GM12878 (cell line): ENCODE measurements around the gene KTN1. TPM values are rescaled to one million over a fixed set of nuclear protein-coding genes. Genes with fewer than 3 reads are reported as not detected.

Experiments used
- ATAC-seq: fragments of 200-7000 bp; cut with Tn5 transposase; 3 replicates; pipeline ENCODE4 v1.9.1; 2020; ENCODE audit warnings: mild to moderate bottlenecking, moderate library complexity
- BruUV-seq: library from RNA; stranded (reverse); fragments of 400-500 nt; replicated peaks from 2 replicates; lab custom pipeline; 2021; lab: Mats Ljungman, UMichigan
- CTCF ChIA-PET: fragments of 300-600 bp; sonication (Branson Sonifier 250); formaldehyde crosslinking; extraction: SDS; loops from one replicate; lab custom pipeline; 2021; ENCODE audit warnings: inconsistent platforms; lab: Yijun Ruan, JAX
- POLR2A ChIA-PET: fragments of 350-600 bp; formaldehyde crosslinking; extraction: SDS; loops from one replicate; lab custom pipeline; 2021; ENCODE audit warnings: inconsistent platforms; lab: Charles Lee
- RAD21 ChIA-PET: fragments of 300-600 bp; sonication (Branson Sonifier 250); formaldehyde crosslinking; loops from one replicate; lab custom pipeline; 2023; ENCODE audit warnings: antibody characterized with exemption; ENCODE audit not compliant: unreplicated experiment; lab: Charles Lee
- SMC1A ChIA-PET: fragments of 300-600 bp; sonication (Branson Sonifier 250); formaldehyde crosslinking; loops from one replicate; lab custom pipeline; 2023; ENCODE audit not compliant: unreplicated experiment, uncharacterized antibody; lab: Charles Lee
- DNase-seq: peaks from one replicate; pipeline ENCODE4 v3.0.0-alpha.2; 2011; ENCODE audit warnings: low read depth, low spot score
- FAIRE-seq: peaks from 3 replicates; lab custom pipeline; 2011; peaks lifted over from hg19 to GRCh38; lab: Jason Lieb, UNC
- H2AFZ ChIP-seq: 2 replicates; pipeline ENCODE4 v1.6.0; 2011; ENCODE audit warnings: low read depth, low read length, control low read depth; ENCODE audit not compliant: control insufficient read depth
- H3K27ac ChIP-seq: 2 replicates; pipeline ENCODE4 v1.5.1; 2011; ENCODE audit warnings: control low read depth; ENCODE audit not compliant: control insufficient read depth, insufficient read depth
- H3K27me3 ChIP-seq, 2 experiments: replicated peaks in 1 of 2; 2 replicates each; pipeline versions ENCODE4 v1.6.0 to v1.6.1; 2011; ENCODE audit warnings: low read length in 1 of 2; ENCODE audit not compliant: control insufficient read depth in 2 of 2, insufficient read depth in 2 of 2
- H3K36me3 ChIP-seq, 2 experiments: 2 replicates each; pipeline ENCODE4 v1.5.1; 2011; ENCODE audit warnings: low read length in 1 of 2; ENCODE audit not compliant: control insufficient read depth in 2 of 2, insufficient read depth in 2 of 2
- H3K4me1 ChIP-seq: 2 replicates; pipeline ENCODE4 v1.6.1; 2011; ENCODE audit warnings: mild to moderate bottlenecking, low read length, moderate library complexity, mixed read lengths; ENCODE audit not compliant: control insufficient read depth, insufficient read depth
- H3K4me2 ChIP-seq: 2 replicates; pipeline ENCODE4 v1.6.0; 2011; ENCODE audit warnings: control low read depth; ENCODE audit not compliant: control insufficient read depth, insufficient read depth
- H3K4me3 ChIP-seq: fragments of 200-600 bp; sonication (generic); 2 replicates; pipeline ENCODE4 v1.5.1; 2016
- H3K79me2 ChIP-seq: 2 replicates; pipeline ENCODE4 v1.6.0; 2011; ENCODE audit warnings: low read length; ENCODE audit not compliant: control insufficient read depth, insufficient read depth
- H3K9ac ChIP-seq: 2 replicates; pipeline ENCODE4 v1.8.0; 2011; ENCODE audit warnings: low read length, control low read depth, mixed read lengths; ENCODE audit not compliant: control insufficient read depth, insufficient read depth
- H3K9me3 ChIP-seq: replicated peaks from 3 replicates; pipeline ENCODE4 v1.5.1; 2011; ENCODE audit warnings: mild to moderate bottlenecking, low read length; ENCODE audit not compliant: control insufficient read depth, insufficient read depth
- H4K20me1 ChIP-seq: 2 replicates; pipeline ENCODE4 v1.6.0; 2011; ENCODE audit not compliant: control insufficient read depth, insufficient read depth
- ATF2 ChIP-seq: IDR thresholded peaks from 2 replicates; pipeline ENCODE4 v1.6.1; 2012; ENCODE audit warnings: low read length, inconsistent platforms
- ATF3 ChIP-seq: IDR thresholded peaks from 2 replicates; pipeline ENCODE4 v1.6.1; 2011; ENCODE audit warnings: low read depth, mild to moderate bottlenecking, low read length, moderate library complexity, borderline replicate concordance; ENCODE audit errors: extremely low read depth
- DPF2 ChIP-seq: fragments of 450-650 bp; IDR thresholded peaks from 2 replicates; pipeline ENCODE4 v1.6.1; 2017; ENCODE audit warnings: mild to moderate bottlenecking
- E2F8 ChIP-seq: fragments of 450-650 bp; IDR thresholded peaks from 2 replicates; pipeline ENCODE4 v1.6.1; 2018; ENCODE audit warnings: mild to moderate bottlenecking, low read depth, moderate library complexity; ENCODE audit not compliant: partially characterized antibody
- EP300 ChIP-seq, 2 experiments: fragments of 150-350 bp in 1 of 2; IDR thresholded peaks; 2 replicates each; pipeline ENCODE4 v1.6.1; 2011 to 2012; ENCODE audit warnings: low read depth in 2 of 2, low read length in 2 of 2, borderline replicate concordance in 1 of 2, improper control_type of control experiment in 1 of 2, inconsistent platforms in 1 of 2; ENCODE audit not compliant: control insufficient read depth in 1 of 2
- ETV6 ChIP-seq, 2 experiments: fragments of 450-650 bp in 1 of 2; IDR thresholded peaks in 1 of 2; conservative IDR thresholded peaks in 1 of 2; 2 replicates each; pipeline ENCODE4 v1.6.1; 2014; ENCODE audit warnings: antibody characterized with exemption in 1 of 2, borderline replicate concordance in 1 of 2, low read depth in 1 of 2, mild to moderate bottlenecking in 1 of 2, moderate library complexity in 1 of 2
- HDAC2 ChIP-seq: fragments of 200-600 bp; sonication (generic); IDR thresholded peaks from 2 replicates; pipeline ENCODE4 v1.6.1; 2017
- HSF1 ChIP-seq: fragments of 150-350 bp; IDR thresholded peaks from 2 replicates; pipeline ENCODE4 v1.6.1; 2014; ENCODE audit warnings: mild to moderate bottlenecking, low read depth, low read length
- NFIC ChIP-seq: IDR thresholded peaks from 2 replicates; pipeline ENCODE4 v1.6.1; 2012; ENCODE audit warnings: low read depth, mild to moderate bottlenecking, inconsistent platforms, low read length, moderate library complexity
- RFX5 ChIP-seq: IDR thresholded peaks from 2 replicates; pipeline ENCODE4 v1.6.1; 2011; ENCODE audit warnings: low read depth, low read length, improper control_type of control experiment
- SPI1 ChIP-seq: IDR thresholded peaks from 2 replicates; pipeline ENCODE4 v1.6.1; 2011; ENCODE audit warnings: low read depth, mild to moderate bottlenecking, low read length, moderate library complexity, borderline replicate concordance; ENCODE audit not compliant: insufficient read depth
- STAT1 ChIP-seq: fragments of 450-650 bp; conservative IDR thresholded peaks from 2 replicates; pipeline ENCODE4 v1.6.1; 2014; ENCODE audit warnings: antibody characterized with exemption, mild to moderate bottlenecking
- YBX1 ChIP-seq: fragments of 450-650 bp; IDR thresholded peaks from 2 replicates; pipeline ENCODE4 v1.6.1; 2016; ENCODE audit warnings: antibody characterized with exemption
- ZBED1 ChIP-seq: IDR thresholded peaks from 2 replicates; pipeline ENCODE4 v1.6.1; 2016; ENCODE audit warnings: borderline replicate concordance
- ZNF217 ChIP-seq: fragments of 450-650 bp; IDR thresholded peaks from 2 replicates; pipeline ENCODE4 v1.6.1; 2017; ENCODE audit warnings: antibody characterized with exemption, mild to moderate bottlenecking
- WGBS: methylation state at CpG from one replicate; pipeline ENCODE4 v1.1.6; 2016; ENCODE audit warnings: low lambda C conversion rate; ENCODE audit not compliant: insufficient replicate concordance, insufficient coverage; ENCODE audit errors: missing lambda C conversion rate; 5-methylcytosine and 5-hydroxymethylcytosine counted together
- in situ Hi-C: fragments of 300-500 bp; cut with MboI; formaldehyde crosslinking; loops from 9 replicates; pipeline ENCODE4 v1.14.3; 2018; ENCODE audit warnings: mixed read lengths
- intact Hi-C: fragments of 100-400 bp; cut with micrococcal nuclease; formaldehyde crosslinking; loops from one replicate; pipeline ENCODE4 v1.14.2; 2022; ENCODE audit not compliant: unreplicated experiment
- polyA plus RNA-seq, 11 experiments: library from polyadenylated mRNA; depleted of rRNA in 4 of 11; unstranded in 6 of 11; stranded (reverse) in 5 of 11; fragments of >200 nt; fragmentation: Nextera tagmentation in 4 of 11; fragmentation: Illumina TruSeq in 1 of 11; extraction: Ambion mirVana in 4 of 11; extraction: Trizol in 1 of 11; gene quantifications; 1 replicate in 1 of 11; 2 replicates in 10 of 11; pipeline versions ENCODE4 v1.2.1 to v1.2.3, GENCODE V29; 2011 to 2016; ENCODE audit warnings: inconsistent platforms in 2 of 11, missing spikeins in 2 of 11, low read depth in 1 of 11
- total RNA-seq, 4 experiments: library from RNA; depleted of rRNA in 3 of 4; stranded (reverse); fragments of >200 nt in 3 of 4; fragmentation: Illumina TruSeq in 1 of 4; extraction: Trizol in 1 of 4; gene quantifications; 2 replicates each; pipeline versions ENCODE4 v1.2.1 to v1.2.3, GENCODE V29; 2013 to 2021

KTN1 gene
- total and polyA plus RNA-seq, 10 of the 15 experiments (the other 5 are each of a cell fraction or from before 2014, with no cell fraction given) = 50.6 to 154 (median 84.2) TPM

GRCh38 chr14:55665067-55665675 is 85.2 kb downstream of the KTN1 start:
- peak overlapping the region; percentile 48 for H3K4me2 ChIP-seq
- H3K4me3 ChIP-seq = no peak overlapping the region
- SMC1A ChIA-PET = interaction anchor here (0.8 to 1.8 kb wide), 7 partner anchors 14 to 219 kb away, joined by 3 to 8 read pairs (median 5); no protein-coding TSS in a partner anchor
- DNase-seq = peak; percentile 3
- H3K36me3 ChIP-seq = peaks cover 2 to 21% of the 10 kb centered on the region in 2 experiments; a peak in 2 of 4 replicates
- H3K27ac ChIP-seq = peak overlapping the region; percentile 4; the same call in 1 of the 2 replicates
- POLR2A ChIA-PET = no interaction called here
- peak; percentile 72 for ATAC-seq
- H3K27me3 ChIP-seq = no peaks in the 10 kb centered on the region
- BruUV-seq = no TSS peak
- no peaks in the 10 kb centered on the region; the same call in 1 of the 2 replicates for H3K79me2 ChIP-seq
- peak; percentile 64 for FAIRE-seq
- H3K4me1 ChIP-seq = peaks cover 8% of the 10 kb centered on the region
- no peak overlapping the region for H2AFZ ChIP-seq
- in situ Hi-C loops (no loop called here), intact Hi-C loops (loop anchor here (10.0 kb wide), 1 partner anchor 220 kb away; the partner anchor contains the start of gene TBPL2)
- CTCF ChIA-PET = interaction anchor here (0.7 to 4.2 kb wide), 9 partner anchors 13 to 227 kb away, joined by 3 to 25 read pairs (median 5); no protein-coding TSS in a partner anchor
- no peaks in the 10 kb centered on the region for H4K20me1 ChIP-seq
- RAD21 ChIA-PET = interaction anchor here (1.4 kb wide), 2 partner anchors 27 to 219 kb away, joined by 5 to 6 read pairs; no protein-coding TSS in a partner anchor
- H3K9ac ChIP-seq = no peak overlapping the region
- H3K9me3 ChIP-seq = no peaks in the 10 kb centered on the region
- WGBS = 39% methylated on average over 4 of the region's 4 CpGs
- no peak for TF ChIP-seq ZNF217
- TF ChIP-seq ATF2 = peak; percentile 41; the same call in 1 of the 2 replicates
- TF ChIP-seq YBX1 = no peak
- TF ChIP-seq DPF2 = 0 out of 2 replicates have a peak, but pooled peaks have one; percentile 27
- peak; percentile 45; the same call in 1 of the 2 replicates for TF ChIP-seq NFIC
- TF ChIP-seq HSF1 = no peak
- no peak for TF ChIP-seq ETV6 (conservative IDR thresholded peaks at IDR 0.05 in 1 of 2, IDR thresholded peaks at IDR 0.05 in 1 of 2; ENCODE audit: borderline replicate concordance in 1 of 2, low read depth in 1 of 2)
- no peak for TF ChIP-seq HDAC2
- no peak for TF ChIP-seq ZBED1
- no peak for TF ChIP-seq EP300 (IDR thresholded peaks at IDR 0.05; ENCODE audit: borderline replicate concordance in 1 of 2, control insufficient read depth in 1 of 2, low read depth in 2 of 2, low read length in 2 of 2)
- TF ChIP-seq ATF3 = no peak
- TF ChIP-seq E2F8 = no peak
- no peak for TF ChIP-seq STAT1
- TF ChIP-seq RFX5 = no peak
- TF ChIP-seq SPI1 = no peak
